ENCODE data around the gene DLG2.
"Not testable (repeated sequence)": the region's sequence is repeated elsewhere in the genome, so short reads cannot be mapped to it uniquely, and the experiment has no call there.

DLG2 gene

GRCh38 chr11:85459304-85459703, 167.8 kb downstream of the DLG2 start:
- no peak for DNase-seq (ENCODE audit: low read depth in 3 of 3)

GRCh38 chr11:85444479-85444878, 182.7 kb downstream of the DLG2 start:
- DNase-seq (ENCODE audit: low read depth in 3 of 3): no peak

- DNase-seq (ENCODE audit: low read depth in 3 of 3): no peak
Measured at GRCh38 chr11:85440273-85440672, 186.9 kb downstream of the DLG2 start.

- DNase-seq (ENCODE audit: low read depth in 3 of 3): no peak
Measured at GRCh38 chr11:85438328-85438727, 188.8 kb downstream of the DLG2 start.

GRCh38 chr11:85431319-85431718, 195.8 kb downstream of the DLG2 start:
- no peak for DNase-seq (ENCODE audit: low read depth in 3 of 3)

GRCh38 chr11:85423794-85424193, 203.3 kb downstream of the DLG2 start:
- DNase-seq (ENCODE audit: low read depth in 3 of 3): no peak

GRCh38 chr11:85423316-85423715, 203.8 kb downstream of the DLG2 start:
- DNase-seq (ENCODE audit: low read depth in 3 of 3): no peak

- DNase-seq (ENCODE audit: low read depth in 3 of 3): no peak
Measured at GRCh38 chr11:85414175-85414574, 213.0 kb downstream of the DLG2 start.

- no peak for DNase-seq (ENCODE audit: low read depth in 3 of 3)
Measured at GRCh38 chr11:85407648-85408047, 219.5 kb downstream of the DLG2 start.

- DNase-seq (ENCODE audit: low read depth in 3 of 3): no peak
Measured at GRCh38 chr11:85406841-85407240, 220.3 kb downstream of the DLG2 start.

- no peak for DNase-seq (ENCODE audit: low read depth in 3 of 3)
Measured at GRCh38 chr11:85406316-85406715, 220.8 kb downstream of the DLG2 start.

- not testable (repeated sequence) for DNase-seq (ENCODE audit: low read depth in 3 of 3)
Measured at GRCh38 chr11:85395515-85396055, 231.6 kb downstream of the DLG2 start.

- DNase-seq (ENCODE audit: low read depth in 3 of 3): no peak
Measured at GRCh38 chr11:85394283-85394682, 232.9 kb downstream of the DLG2 start.

- no peak for DNase-seq (ENCODE audit: low read depth in 3 of 3)
Measured at GRCh38 chr11:85391141-85391540, 236.0 kb downstream of the DLG2 start.

GRCh38 chr11:85385547-85385946, 241.6 kb downstream of the DLG2 start:
- DNase-seq (ENCODE audit: low read depth in 3 of 3): no peak

- no peak for DNase-seq (ENCODE audit: low read depth in 3 of 3)
Measured at GRCh38 chr11:85385111-85385510, 242.0 kb downstream of the DLG2 start.

GRCh38 chr11:85379066-85379465, 248.1 kb downstream of the DLG2 start:
- DNase-seq (ENCODE audit: low read depth in 3 of 3): no peak

GRCh38 chr11:85377901-85378300, 249.2 kb downstream of the DLG2 start:
- DNase-seq (ENCODE audit: low read depth in 3 of 3): no peak

GRCh38 chr11:85359859-85360258, 267.3 kb downstream of the DLG2 start:
- no peak for DNase-seq (ENCODE audit: low read depth in 3 of 3)

GRCh38 chr11:85355921-85356320, 271.2 kb downstream of the DLG2 start:
- no peak for DNase-seq (ENCODE audit: low read depth in 3 of 3)

- DNase-seq (ENCODE audit: low read depth in 3 of 3): not testable (repeated sequence)
Measured at GRCh38 chr11:85349539-85349938, 277.6 kb downstream of the DLG2 start.

- DNase-seq (ENCODE audit: low read depth in 3 of 3): no peak
Measured at GRCh38 chr11:85348945-85349344, 278.2 kb downstream of the DLG2 start.

GRCh38 chr11:85347291-85347690, 279.9 kb downstream of the DLG2 start:
- DNase-seq (ENCODE audit: low read depth in 3 of 3): no peak

- DNase-seq (ENCODE audit: low read depth in 3 of 3): no peak
Measured at GRCh38 chr11:85346484-85346883, 280.7 kb downstream of the DLG2 start.
